HG02981 (cell line): ENCODE measurements around the gene DCP2.
A peak's percentile ranks its signal among the peaks of the same experiment; 100 is the strongest.
"Not testable (repeated sequence)": the region's sequence is repeated elsewhere in the genome, so short reads cannot be mapped to it uniquely, and the experiment has no call there.

Experiments used
- ATAC-seq: cut with Tn5 transposase; IDR thresholded peaks from one replicate; pipeline ENCODE4 v1.9.1; 2021; ENCODE audit warnings: mild to moderate bottlenecking, moderate library complexity; ENCODE audit not compliant: unreplicated experiment

The DCP2 gene

DNA sequence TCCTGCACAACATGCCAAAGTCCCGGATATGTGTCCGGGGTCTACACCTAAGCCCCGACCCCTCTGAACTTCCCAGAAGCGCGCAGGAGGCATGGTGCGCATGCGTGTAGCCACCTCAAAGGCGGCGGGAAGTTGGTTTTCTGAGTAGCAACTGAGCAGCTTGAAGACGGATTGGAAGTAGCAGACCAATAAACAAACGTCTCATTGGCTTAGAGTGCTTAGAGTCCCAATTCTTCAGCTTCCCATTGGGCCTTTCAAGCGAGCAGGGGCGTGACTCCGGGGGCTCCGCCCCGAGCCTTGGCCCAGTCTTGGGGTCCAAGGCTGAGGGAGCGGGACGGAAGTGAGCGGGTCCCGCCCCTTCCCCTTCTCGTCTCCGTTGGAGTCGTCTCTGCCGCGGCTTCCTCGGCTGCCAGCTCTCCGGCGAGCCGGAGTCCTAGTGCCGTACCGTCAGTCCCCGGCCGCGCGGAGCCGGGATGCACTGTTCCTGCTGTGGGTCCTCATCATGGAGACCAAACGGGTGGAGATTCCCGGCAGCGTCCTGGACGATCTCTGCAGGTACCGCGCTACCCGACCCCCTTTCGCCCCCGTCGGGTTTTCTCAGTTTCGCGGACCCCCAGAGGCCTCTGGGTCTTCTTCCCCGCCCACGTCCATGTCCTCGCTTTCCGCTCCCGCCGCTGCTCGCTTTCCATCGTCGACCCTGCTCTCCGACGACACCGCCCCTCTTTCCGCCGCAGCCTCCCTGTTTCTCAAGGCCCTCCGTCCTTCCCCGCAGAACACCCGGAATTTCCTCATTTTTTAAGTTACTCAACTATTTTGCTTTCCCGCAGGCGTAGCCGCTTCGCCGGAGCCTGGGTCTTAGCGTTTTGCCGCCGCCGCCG is at the start of gene DCP2:
DCP2 (plus strand) TSS at position 367 of the 878 bp plus-strand sequence; CDS start at position 503, 136 bp downstream.
- peak; percentile 99 for ATAC-seq

DNA sequence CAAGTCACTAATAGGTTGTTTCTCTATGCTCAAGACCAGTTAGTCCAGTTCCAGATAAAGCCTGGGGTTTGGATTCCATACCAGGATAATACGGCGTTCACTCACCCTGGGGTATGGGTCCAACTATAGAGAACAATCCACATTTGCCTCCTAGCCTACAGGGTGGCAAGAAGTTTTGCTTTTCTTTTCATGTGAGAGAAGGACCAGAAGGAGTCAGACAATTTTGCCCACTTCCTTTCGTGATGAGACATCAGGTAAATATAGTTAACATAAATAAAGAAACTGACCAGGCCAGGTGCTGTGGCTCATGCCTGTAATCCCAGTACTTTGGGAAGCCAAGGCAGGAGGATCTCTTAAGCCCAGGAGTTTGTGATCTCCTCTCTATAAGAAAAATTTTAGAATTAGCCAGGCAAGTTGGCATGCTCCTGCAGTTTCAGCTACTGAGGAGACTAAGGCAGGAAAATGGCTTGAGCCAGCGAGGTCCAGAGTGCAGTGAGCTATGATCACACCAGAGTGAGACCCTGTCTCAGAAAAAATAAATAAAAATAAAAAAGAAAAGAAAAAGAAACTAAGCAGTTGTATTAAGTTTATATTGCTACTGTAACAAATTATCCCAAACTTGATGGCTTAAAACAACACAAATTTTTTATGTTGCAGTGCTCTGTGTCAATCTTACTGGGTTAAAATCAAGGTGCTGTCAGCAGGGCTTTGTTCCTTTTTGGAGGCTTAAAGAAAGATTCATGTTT is 47.1 kb upstream of the DCP2 start:
- ATAC-seq, result peak; percentile 74

DNA sequence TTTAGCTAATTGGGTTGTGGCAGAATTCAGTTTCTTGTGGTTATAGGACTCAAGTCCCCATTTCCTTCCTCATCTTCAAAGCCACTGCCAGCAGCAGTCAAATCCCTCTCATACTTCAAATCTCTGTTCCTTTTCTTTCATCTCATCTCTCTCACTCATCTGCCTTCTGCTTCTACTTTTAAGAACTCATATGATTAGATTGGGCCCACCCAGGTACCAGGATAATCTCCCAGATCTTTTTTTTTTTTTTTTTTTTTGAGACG is 46.6 kb upstream of the DCP2 start:
- peak; percentile 41 for ATAC-seq

DNA sequence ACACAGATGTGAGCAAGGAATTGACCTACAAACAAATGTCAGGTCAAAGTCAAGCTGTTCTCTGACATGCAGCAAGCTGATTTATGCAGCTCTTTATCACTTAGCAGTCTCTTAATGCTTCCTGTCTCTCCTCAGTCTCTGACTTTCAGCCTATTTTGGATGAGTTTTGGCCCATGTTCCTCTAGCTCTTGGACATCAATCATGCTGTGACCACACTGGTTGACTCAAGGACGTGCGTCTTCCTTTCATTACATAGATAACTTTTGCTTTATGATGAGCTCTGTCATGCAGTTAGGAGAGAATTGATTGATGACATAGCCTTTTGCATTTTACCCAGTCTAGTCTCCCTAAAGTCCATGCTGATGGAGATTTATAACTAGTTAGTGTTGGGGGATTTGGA is 45.1 kb upstream of the DCP2 start:
- no peak for ATAC-seq

DNA sequence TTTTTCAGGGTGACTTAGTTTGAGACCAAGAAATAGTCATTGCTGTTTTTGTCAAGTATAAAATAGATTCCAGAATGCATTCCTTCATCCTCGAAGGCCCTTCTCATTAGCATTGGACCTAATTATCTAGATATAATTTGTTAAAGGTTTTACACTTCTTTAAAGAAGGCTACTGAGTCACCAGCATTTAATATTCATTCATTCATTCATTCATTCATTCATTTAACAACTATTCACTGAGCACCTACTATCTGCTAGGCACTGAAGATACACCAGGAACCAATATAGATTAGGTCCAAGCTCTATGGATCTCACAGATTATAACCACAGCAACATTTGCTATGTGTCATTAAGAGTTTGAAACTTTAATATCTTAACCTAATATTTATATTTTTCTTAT is 43.5 kb upstream of the DCP2 start:
- ATAC-seq, result no peak

DNA sequence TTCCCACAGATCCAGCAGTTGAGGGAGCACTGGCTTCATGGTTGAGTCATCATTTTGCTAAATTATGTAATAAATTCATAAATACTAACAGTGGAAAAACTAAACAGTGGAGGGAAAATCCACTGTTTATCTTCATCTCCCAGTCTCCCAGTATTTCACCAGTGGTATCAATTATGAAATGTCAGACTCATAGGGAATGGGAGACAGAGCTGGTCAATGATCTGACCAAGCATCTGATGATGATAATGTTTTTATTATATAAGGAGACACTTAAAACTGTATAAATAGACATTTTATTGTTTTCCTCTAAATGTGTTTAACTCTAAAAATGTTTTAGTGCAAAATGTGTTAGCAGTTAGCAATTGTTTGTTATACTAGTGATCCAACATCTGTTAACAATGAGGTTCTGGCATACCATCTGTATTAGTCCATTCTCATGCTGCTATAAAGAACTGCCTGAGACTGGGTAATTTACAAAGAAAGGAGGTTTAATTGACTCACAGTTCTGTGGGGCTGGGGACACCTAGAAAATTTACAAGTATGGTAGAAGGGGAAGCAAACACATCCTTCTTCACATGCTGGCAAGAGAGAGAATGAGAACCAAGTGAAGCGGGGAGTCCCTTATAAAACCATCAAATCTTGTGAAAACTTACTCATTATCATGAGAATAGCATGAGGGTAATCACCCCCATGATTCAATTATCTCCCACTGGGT is 42.8 kb upstream of the DCP2 start:
- ATAC-seq, result no peak

DNA sequence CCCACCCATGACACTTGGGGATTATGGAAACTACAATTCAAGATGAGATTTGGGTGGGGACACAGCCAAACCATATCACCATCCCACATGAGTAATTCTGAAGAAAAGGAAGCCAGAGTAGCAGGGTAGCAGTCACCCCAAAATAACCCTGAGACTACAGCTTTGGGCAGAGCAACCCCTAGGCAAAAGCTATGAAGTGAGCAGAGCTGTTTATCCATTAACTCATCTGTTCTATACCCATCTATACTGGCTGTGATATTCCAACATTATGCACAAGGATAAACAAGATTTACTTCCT is 42.3 kb upstream of the DCP2 start:
- no peak for ATAC-seq

DNA sequence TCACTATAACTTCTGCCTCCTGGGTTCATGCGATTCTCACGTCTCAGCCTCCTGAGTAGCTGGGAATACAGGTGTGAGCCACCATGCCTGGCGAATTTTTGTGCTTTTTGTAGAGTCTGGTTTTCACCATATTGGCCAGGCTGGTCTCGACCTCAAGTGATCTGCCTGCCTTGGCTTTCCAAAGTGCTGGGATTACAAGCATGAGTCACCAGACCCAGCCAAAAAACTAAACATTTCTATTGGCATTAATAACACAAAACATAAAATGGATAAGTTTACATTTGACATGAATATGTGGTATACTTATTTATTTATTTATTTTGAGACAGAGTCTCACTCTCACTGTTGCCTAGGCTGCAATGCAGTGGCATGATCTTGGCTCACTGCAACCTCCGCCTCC is 40.9 kb upstream of the DCP2 start:
- no peak for ATAC-seq

- no peak for ATAC-seq
Observed at GRCh38 chr5:112938286-112938685, 38.3 kb upstream of the DCP2 start.

- ATAC-seq, result no peak
Observed at GRCh38 chr5:112940670-112941069, 35.9 kb upstream of the DCP2 start.

DNA sequence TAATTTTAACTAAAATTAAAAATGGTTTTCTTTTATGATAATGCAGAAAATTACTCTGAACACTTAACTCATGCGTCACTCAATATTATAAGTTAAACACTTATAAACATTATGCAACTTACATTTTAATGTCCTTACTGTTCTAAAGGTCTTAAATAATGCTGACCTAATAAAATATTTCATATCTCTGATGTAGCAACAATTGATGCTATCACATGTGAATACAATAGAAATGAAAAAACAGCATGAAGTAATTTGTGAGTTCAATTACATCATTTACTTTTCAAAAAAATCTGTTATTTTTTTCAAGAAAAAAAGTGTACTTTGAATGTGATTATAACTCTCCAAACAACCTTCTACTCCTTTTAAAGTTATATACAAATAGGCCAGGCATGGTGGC is 28.1 kb upstream of the DCP2 start:
- ATAC-seq, result no peak

- ATAC-seq, result peak; percentile 77
Observed at GRCh38 chr5:112951124-112951702, 25.4 kb upstream of the DCP2 start.

DNA sequence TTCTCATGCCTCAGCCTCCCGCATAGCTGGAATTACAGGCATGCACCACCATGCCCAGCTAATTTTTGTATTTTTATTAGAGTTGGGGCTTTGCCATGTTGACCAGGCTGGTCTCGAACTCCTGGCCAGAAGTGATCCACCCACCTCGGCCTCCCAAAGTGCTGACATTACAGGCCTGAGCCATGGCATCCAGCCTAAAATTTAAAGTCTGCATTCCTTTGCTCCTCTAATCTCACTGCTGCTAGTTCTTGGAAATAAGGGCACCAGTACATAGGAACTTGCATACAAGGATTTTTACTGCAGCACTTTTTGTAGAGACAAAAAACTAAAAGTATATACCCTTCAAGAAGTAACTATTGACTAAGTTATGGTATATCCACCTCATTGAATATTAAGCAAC is 20.0 kb upstream of the DCP2 start:
- ATAC-seq, result no peak

DNA sequence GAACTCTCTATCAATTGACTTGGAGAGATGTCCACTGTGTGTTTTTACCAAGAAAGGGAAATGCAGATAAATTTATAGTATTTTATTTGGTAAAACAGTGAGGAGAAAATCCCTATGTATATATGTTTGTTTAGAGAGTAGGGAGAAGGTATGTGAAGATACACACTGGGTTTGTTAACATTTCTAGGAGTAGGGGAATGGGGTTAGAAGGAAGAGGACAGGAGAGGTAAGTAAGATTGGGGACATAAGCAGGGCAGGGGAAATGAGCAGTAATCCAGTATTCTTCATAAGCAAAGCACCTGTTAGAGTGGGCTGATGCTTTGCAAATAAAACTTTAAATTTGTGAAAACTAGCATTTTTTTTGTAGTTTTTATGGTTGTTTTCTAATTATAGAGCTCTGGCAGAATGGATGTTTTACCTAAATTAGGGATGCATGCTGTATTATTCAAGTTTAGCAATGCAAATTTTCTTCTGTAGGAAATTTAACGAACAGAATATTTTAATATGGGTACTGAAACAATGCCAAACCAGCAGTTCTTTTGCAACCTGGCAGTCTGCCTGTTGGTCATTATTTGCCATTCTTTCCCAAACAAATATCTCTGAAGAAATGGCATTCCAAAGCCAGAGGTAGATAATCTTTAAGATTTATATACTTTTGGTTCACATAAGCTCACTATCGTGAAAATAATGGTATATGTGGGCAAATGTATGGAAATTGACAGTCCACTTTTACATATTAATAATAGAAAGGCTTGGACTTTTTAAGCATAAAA is 19.4 kb upstream of the DCP2 start:
- no peak for ATAC-seq

DNA sequence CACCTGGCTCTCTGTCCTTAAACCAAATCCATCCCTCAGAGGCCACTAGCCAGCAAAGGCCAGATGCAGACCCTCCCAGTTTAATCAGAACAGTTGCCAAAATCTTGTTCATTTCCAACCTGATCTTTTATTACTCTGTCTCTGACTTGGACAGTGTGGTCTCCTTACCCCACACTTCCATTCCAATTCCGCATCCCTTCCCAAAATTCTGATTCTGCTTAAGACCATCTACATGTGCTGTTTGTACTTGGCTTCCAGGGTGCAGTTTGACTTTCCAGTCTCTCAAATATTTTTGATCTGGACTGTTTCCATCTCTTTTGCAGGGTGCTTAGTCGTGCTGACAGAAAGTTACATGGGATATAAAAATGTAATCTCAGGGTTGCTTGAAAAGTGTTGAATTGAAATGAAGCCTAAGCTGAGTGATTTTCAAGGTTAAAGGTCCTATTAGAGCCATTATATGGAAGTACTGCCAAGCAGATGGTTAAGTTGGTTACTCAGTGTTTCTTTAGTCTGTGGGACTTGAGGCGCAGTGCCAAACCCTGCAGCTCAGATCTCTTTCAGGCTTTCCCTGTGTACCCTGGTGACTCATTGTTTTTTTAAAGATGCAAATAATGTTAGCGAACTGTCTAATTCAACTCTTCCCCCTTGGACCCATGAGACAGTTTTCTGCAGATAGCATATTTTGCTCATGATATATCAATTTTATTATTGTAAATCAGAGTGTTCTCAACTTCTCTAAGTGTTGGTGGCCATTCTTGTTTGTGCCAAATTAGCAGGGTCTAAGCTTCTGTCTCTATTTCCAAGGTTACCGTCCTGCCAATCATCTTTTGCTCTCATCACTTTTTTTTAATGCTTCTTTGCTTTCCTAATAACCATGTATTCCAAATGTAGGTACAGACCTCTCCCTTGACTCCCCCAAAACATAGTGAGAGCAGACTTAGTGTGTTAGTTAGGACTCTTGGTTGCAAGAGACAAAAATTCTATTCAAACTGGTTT is 18.2 kb upstream of the DCP2 start:
- ATAC-seq, result peak; percentile 90

- ATAC-seq, result not testable (repeated sequence)
Observed at GRCh38 chr5:112959872-112960271, 16.7 kb upstream of the DCP2 start.

- no peak for ATAC-seq
Observed at GRCh38 chr5:112960315-112960714, 16.3 kb upstream of the DCP2 start.

GRCh38 chr5:112960863-112961504 is 15.6 kb upstream of the DCP2 start:
- no peak for ATAC-seq

GRCh38 chr5:112963374-112963733 is 13.2 kb upstream of the DCP2 start:
- ATAC-seq, result not testable (repeated sequence)
